ENCODE results near the gene FTH1.

FTH1 gene

DNA sequence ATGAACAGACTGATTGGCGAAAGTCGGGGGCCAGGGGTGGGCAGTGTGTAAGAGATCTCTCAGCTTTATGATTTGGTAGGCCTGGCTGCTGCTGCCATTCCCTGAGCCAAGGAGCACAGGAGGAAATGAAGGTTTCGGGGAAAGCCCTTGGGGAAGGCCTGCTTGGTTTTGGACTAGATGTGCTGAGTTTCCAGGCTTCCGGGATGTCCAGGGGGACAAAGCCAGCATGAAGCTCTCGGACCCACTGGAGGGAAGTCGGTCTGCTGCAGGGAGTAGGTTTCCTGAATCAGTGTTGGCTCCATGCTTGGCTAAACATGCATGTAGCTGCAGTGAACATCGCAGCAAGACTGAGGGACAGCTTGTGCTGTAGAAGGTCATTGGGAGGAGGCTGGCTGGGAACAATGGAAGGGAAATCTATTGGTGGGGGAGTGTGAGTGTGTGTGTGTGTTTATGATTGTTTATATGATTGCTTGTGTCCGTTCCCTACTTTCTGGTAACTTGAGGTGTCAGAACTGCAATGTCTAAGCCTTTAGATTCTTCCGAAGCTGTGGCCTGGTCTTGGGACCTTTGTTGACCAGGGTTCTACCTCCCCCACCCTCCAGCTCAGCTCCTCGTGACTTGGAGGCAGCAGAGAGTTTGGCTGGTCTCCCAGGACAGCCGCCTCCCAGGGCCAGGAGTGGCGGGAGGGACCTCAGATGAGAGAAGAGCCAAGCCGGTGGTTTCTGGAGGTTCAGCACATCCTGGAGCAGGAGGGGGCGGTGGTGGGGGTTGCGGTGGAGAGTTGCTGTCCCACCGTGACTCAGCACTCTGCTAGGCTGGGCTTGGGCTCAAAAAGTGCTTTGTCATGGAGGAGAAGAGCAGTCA, 4.0 kb upstream of the FTH1 start:
- DNase-seq, result peak; percentile 99
- H3K36me3 ChIP-seq (replicated peaks), result no peaks in the 10 kb centered on the region
- H3K27me3 ChIP-seq (replicated peaks), result no peaks in the 10 kb centered on the region
- in situ Hi-C loops (cut with HindIII; ENCODE audit: low pct_ligation_motif_present, low sequenced_read_pairs), result no loop called here
- peak overlapping the region; percentile 96 for H3K27ac ChIP-seq
- TF ChIP-seq, protein P1, sequence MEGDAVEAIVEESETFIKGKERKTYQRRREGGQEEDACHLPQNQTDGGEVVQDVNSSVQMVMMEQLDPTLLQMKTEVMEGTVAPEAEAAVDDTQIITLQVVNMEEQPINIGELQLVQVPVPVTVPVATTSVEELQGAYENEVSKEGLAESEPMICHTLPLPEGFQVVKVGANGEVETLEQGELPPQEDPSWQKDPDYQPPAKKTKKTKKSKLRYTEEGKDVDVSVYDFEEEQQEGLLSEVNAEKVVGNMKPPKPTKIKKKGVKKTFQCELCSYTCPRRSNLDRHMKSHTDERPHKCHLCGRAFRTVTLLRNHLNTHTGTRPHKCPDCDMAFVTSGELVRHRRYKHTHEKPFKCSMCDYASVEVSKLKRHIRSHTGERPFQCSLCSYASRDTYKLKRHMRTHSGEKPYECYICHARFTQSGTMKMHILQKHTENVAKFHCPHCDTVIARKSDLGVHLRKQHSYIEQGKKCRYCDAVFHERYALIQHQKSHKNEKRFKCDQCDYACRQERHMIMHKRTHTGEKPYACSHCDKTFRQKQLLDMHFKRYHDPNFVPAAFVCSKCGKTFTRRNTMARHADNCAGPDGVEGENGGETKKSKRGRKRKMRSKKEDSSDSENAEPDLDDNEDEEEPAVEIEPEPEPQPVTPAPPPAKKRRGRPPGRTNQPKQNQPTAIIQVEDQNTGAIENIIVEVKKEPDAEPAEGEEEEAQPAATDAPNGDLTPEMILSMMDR (IDR thresholded peaks at IDR 0.05; ENCODE audit: low read depth, low read length, missing control alignments), result peak; percentile 9
- H3K4me3 ChIP-seq (ENCODE audit: low read depth, low read length), result no peak overlapping the region

DNA sequence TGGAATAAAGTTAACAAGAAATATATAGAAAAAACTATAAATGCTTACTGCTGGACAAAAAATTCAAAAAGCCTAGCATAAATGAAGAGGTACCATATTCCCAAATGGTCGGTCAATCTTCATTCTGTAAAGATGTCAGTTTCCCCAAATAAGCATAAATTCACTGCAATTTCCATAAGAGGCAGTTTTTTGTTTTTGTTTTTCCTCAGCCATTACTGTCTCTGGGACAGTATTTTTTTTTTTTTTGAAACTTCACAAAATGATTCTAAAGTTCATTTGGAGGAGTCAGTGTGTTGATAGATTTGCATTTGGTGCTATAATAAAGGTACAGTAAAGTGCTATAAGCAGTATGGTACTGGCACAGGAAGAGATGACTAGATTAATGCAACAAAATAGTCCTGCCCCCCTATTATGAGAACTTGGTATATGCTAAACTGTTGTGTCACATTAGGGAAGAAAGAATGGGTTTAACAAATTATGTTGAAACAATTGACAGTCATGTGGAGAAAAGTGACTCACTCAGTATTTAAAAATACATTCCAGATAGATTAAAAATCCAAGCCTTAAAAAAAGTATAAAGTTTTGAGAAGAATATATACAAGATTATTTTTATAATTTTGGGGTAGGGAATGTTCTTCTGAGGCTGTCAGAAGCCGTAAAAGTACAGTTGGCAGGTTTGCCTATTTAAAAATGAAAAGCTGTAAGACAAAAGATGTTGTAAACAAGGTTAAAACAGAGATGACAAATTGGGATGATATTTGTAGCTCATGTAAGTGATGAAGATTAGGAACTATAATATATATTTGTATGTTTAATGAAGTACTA, 2.6 kb upstream of the FTH1 start:
- Histone ChIP-seq H3K36me3 (replicated peaks) (peaks cover 6% of the 10 kb centered on the region), H3K27ac (peak overlapping the region; percentile 96), H3K27me3 (replicated peaks) (no peaks in the 10 kb centered on the region), H3K4me3 (ENCODE audit: low read depth, low read length) (no peak overlapping the region)
- in situ Hi-C loops (cut with HindIII; ENCODE audit: low pct_ligation_motif_present, low sequenced_read_pairs), result no loop called here
- TF ChIP-seq, protein P1 (IDR thresholded peaks at IDR 0.05; ENCODE audit: low read depth, low read length, missing control alignments), result no peak
- DNase-seq, result peak; percentile 31

DNA sequence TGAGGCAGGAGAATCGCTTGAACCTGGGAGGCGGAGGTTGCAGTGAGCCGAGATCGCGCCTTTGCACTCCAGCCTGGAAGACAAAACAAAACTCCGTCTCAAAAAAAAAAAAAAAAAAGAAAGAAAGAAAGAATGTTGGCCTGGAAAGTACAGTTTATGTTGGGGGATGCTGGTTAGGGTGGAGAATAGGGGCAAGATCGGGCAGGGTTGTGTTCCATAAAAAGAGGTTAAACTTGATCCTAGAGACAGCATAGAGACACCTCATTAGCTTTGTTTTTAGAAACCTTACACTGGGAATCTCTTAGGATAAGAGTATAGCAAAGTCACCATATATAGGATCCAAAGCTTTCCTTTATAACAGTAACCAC, 1.9 kb upstream of the FTH1 start:
- TF ChIP-seq, protein P1 (IDR thresholded peaks at IDR 0.05; ENCODE audit: low read depth, low read length, missing control alignments), result no peak
- in situ Hi-C loops (cut with HindIII; ENCODE audit: low pct_ligation_motif_present, low sequenced_read_pairs), result no loop called here
- no peak for DNase-seq
- H3K36me3 ChIP-seq (replicated peaks), result peaks cover 13% of the 10 kb centered on the region
- H3K4me3 ChIP-seq (ENCODE audit: low read depth, low read length), result no peak overlapping the region
- no peaks in the 10 kb centered on the region for H3K27me3 ChIP-seq (replicated peaks)
- peak overlapping the region; percentile 96 for H3K27ac ChIP-seq

DNA sequence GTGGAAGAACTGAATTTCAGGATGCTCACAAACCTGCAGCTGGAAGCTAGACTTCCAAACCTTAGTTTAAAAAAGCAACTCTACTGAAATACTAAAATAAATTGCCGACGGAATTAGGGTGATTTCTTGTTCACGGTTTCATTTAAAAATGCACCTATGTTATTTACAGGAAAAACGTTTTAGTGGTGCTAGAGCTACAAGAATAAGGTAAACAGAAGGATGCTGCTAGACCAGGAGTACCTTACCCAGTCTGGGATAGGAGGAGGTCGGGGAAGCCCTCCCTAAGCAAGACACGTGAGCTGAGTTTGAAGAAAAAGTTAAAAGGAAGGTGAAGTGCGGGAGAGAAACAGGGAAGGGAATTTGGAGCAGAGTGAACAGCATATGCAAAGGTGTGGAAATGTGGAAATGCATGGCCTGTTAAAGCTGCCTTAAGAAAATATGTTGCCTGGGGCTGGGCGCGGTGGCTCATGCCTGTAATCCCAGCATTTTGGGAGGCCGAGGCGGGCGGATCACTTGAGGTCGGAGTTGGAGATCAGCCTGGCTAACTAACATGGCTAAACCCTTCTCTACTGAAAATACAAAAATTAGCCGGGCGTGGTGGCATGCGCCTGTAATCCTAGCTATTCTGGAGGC, 1.4 kb upstream of the FTH1 start:
- TF ChIP-seq, protein P1 (IDR thresholded peaks at IDR 0.05; ENCODE audit: low read depth, low read length, missing control alignments), result no peak
- H3K27ac ChIP-seq, result no peak overlapping the region
- no peaks in the 10 kb centered on the region for H3K27me3 ChIP-seq (replicated peaks)
- peaks cover 18% of the 10 kb centered on the region for H3K36me3 ChIP-seq (replicated peaks)
- no peak for DNase-seq
- H3K4me3 ChIP-seq (ENCODE audit: low read depth, low read length), result peak overlapping the region; percentile 83
- in situ Hi-C loops (cut with HindIII; ENCODE audit: low pct_ligation_motif_present, low sequenced_read_pairs), result no loop called here

DNA sequence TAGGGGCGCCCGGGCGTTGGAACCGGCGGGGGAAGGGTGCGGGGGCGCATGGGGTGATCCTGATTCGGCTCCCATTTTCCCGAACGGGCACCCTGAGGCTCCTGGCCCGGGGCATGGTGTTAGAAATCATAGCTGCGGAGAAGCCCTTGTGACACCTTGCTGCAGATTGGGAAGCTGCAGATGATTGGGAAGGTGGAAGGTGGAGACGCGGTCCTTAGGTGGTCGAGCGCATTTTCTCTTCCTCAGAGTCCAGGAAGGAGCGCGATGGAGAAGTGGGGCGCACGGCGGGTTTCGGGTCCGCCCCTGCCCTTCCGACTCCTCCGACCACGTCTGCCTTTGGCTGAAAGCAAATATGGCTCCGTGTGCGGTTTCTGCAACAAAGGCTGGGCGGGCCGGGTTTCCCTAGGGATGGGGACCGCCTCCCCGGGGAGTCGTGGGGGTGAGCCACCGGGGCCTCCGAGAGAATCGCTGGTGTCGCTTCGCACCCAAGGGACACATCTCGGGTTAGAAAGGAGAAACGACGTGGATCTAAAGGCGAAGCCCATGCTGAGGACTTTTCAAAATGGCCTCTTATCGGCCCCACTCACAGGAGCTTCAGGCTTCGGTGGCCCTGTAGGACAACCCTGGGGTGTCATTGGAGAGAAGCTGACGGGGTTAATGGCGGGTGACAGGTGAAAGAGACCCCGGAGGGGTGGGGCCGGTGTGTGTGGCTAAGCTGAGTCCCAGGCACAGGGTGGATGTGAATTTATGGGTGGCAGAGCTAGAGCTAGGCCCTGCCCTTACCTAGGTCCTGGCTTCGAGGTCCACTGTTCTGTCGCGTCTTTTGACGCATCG, 707 bp upstream of the FTH1 start:
- H3K4me3 ChIP-seq (ENCODE audit: low read depth, low read length), result peak overlapping the region; percentile 83
- in situ Hi-C loops (cut with HindIII; ENCODE audit: low pct_ligation_motif_present, low sequenced_read_pairs), result no loop called here
- peak overlapping the region; percentile 76 for H3K27ac ChIP-seq
- H3K27me3 ChIP-seq (replicated peaks), result no peaks in the 10 kb centered on the region
- H3K36me3 ChIP-seq (replicated peaks), result peaks cover 22% of the 10 kb centered on the region
- DNase-seq, result no peak
- TF ChIP-seq, protein P1 (IDR thresholded peaks at IDR 0.05; ENCODE audit: low read depth, low read length, missing control alignments), result no peak
